Trophoblast cell (in vitro differentiated cells and primary cell): ENCODE results near the gene SMOC1.

Source experiments
- DNase-seq, 2 donors: peaks; one replicate each; pipeline ENCODE4 v3.0.0-alpha.2; 2016
- H2AFZ ChIP-seq: 2 replicates; pipeline ENCODE4 v1.6.1; 2013; ENCODE audit warnings: low read length, moderate library complexity, mild to moderate bottlenecking; ENCODE audit not compliant: insufficient read depth, poor library complexity
- H2AK5ac ChIP-seq: 2 replicates; pipeline ENCODE4 v1.6.1; 2013; ENCODE audit warnings: mild to moderate bottlenecking, low read length
- H2BK120ac ChIP-seq: 2 replicates; pipeline ENCODE4 v1.6.1; 2013; ENCODE audit warnings: low read length, mild to moderate bottlenecking, moderate library complexity; ENCODE audit not compliant: insufficient read depth, poor library complexity
- H2BK12ac ChIP-seq: 2 replicates; pipeline ENCODE4 v1.6.1; 2013; ENCODE audit warnings: mild to moderate bottlenecking, low read length, moderate library complexity
- H2BK5ac ChIP-seq: 2 replicates; pipeline ENCODE4 v1.6.1; 2013; ENCODE audit warnings: low read length, low read depth, moderate library complexity, mild to moderate bottlenecking; ENCODE audit not compliant: poor library complexity
- H3K14ac ChIP-seq: 2 replicates; pipeline ENCODE4 v1.6.1; 2013; ENCODE audit warnings: mild to moderate bottlenecking, low read length
- H3K18ac ChIP-seq: 2 replicates; pipeline ENCODE4 v1.6.1; 2013; ENCODE audit warnings: mild to moderate bottlenecking, low read length
- H3K23ac ChIP-seq: 2 replicates; pipeline ENCODE4 v1.6.1; 2013; ENCODE audit warnings: low read length
- H3K27ac ChIP-seq: 2 replicates; pipeline ENCODE4 v1.5.1; 2013; ENCODE audit warnings: low read depth, mild to moderate bottlenecking, inconsistent platforms, low read length, moderate library complexity
- H3K27me3 ChIP-seq: 2 replicates; pipeline ENCODE4 v1.6.1; 2013; ENCODE audit warnings: inconsistent platforms, mild to moderate bottlenecking, low read length, moderate library complexity; ENCODE audit not compliant: insufficient read depth
- H3K36me3 ChIP-seq, 2 experiments: 1 replicate in 1 of 2; 2 replicates in 1 of 2; pipeline ENCODE4 v1.6.1; 2013; ENCODE audit warnings: low read length in 2 of 2, mild to moderate bottlenecking in 2 of 2, moderate library complexity in 1 of 2; ENCODE audit not compliant: insufficient read depth in 2 of 2, control insufficient read depth in 1 of 2
- H3K4ac ChIP-seq: 2 replicates; pipeline ENCODE4 v1.6.1; 2013; ENCODE audit warnings: low read depth, mild to moderate bottlenecking, low read length, moderate library complexity
- H3K4me1 ChIP-seq, 2 experiments: 1 replicate in 1 of 2; 2 replicates in 1 of 2; pipeline ENCODE4 v1.6.1; 2013; ENCODE audit warnings: low read length in 2 of 2, mild to moderate bottlenecking in 2 of 2, moderate library complexity in 1 of 2; ENCODE audit not compliant: insufficient read depth in 2 of 2, control insufficient read depth in 1 of 2
- H3K4me2 ChIP-seq: 2 replicates; pipeline ENCODE4 v1.6.1; 2013; ENCODE audit warnings: inconsistent platforms, mild to moderate bottlenecking, low read length, moderate library complexity
- H3K4me3 ChIP-seq: 2 replicates; pipeline ENCODE4 v1.5.1; 2013; ENCODE audit warnings: mild to moderate bottlenecking, low read depth, low read length, inconsistent platforms
- H3K79me1 ChIP-seq: one replicate; pipeline ENCODE4 v1.6.1; 2013; ENCODE audit warnings: low read length
- H3K79me2 ChIP-seq: 2 replicates; pipeline ENCODE4 v1.6.1; 2013; ENCODE audit warnings: low read length, mild to moderate bottlenecking; ENCODE audit not compliant: control insufficient read depth, insufficient read depth, poor library complexity
- H3K9ac ChIP-seq: 2 replicates; pipeline ENCODE4 v1.6.1; 2013; ENCODE audit warnings: mild to moderate bottlenecking, low read length
- H3K9me3 ChIP-seq: 2 replicates; pipeline ENCODE4 v1.6.1; 2013; ENCODE audit warnings: low read depth, mild to moderate bottlenecking, control low read depth, inconsistent platforms, low read length; ENCODE audit not compliant: insufficient read depth
- H4K12ac ChIP-seq: 2 replicates; pipeline ENCODE4 v1.6.1; 2013; ENCODE audit warnings: low read depth, mild to moderate bottlenecking, low read length, moderate library complexity
- H4K8ac ChIP-seq: 2 replicates; pipeline ENCODE4 v1.6.1; 2013; ENCODE audit warnings: low read depth, mild to moderate bottlenecking, low read length, moderate library complexity
- H4K91ac ChIP-seq: one replicate; pipeline ENCODE4 v1.6.1; 2013; ENCODE audit warnings: low read depth, mild to moderate bottlenecking, low read length, moderate library complexity
- WGBS: extraction: QIAGEN DNeasy Blood & Tissue Kit; methylation state at CpG from one replicate; pipeline ENCODE4 v1.1.7; 2013; ENCODE audit warnings: missing lambda C conversion rate; ENCODE audit not compliant: insufficient read length, insufficient coverage; ENCODE audit errors: extremely low coverage; 5-methylcytosine and 5-hydroxymethylcytosine counted together

Gene SMOC1

GRCh38 chr14:69917287-69917686, 38.1 kb downstream of the SMOC1 start:
- no peak overlapping the region for H3K4ac ChIP-seq
- no peak overlapping the region for H2BK12ac ChIP-seq
- H3K23ac ChIP-seq: no peak overlapping the region
- H3K4me1 ChIP-seq: no peaks in the 10 kb centered on the region
- H3K9ac ChIP-seq: no peak overlapping the region
- H3K18ac ChIP-seq: no peak overlapping the region
- no peak overlapping the region for H3K4me3 ChIP-seq
- no peak overlapping the region for H3K14ac ChIP-seq
- no peaks in the 10 kb centered on the region for H3K9me3 ChIP-seq
- H3K27ac ChIP-seq: no peak overlapping the region
- no peak overlapping the region for H4K8ac ChIP-seq
- H3K27me3 ChIP-seq: no peaks in the 10 kb centered on the region
- no peaks in the 10 kb centered on the region for H3K79me1 ChIP-seq
- H3K36me3 ChIP-seq: no peaks in the 10 kb centered on the region
- no peak overlapping the region for H2BK120ac ChIP-seq
- no peak overlapping the region for H3K4me2 ChIP-seq
- WGBS: no CpG with 5 or more reads among the region's 9 CpGs
- no peak overlapping the region for H4K91ac ChIP-seq
- H3K79me2 ChIP-seq: no peaks in the 10 kb centered on the region
- no peak overlapping the region for H2AK5ac ChIP-seq
- H2AFZ ChIP-seq: no peak overlapping the region
- no peak for DNase-seq
- no peak overlapping the region for H4K12ac ChIP-seq
- no peak overlapping the region for H2BK5ac ChIP-seq

- H3K18ac ChIP-seq: no peak overlapping the region
- no CpG with 5 or more reads among the region's 1 CpG for WGBS
Observed at GRCh38 chr14:69919815-69920214, 40.6 kb downstream of the SMOC1 start.

GRCh38 chr14:69921052-69921451, 41.8 kb downstream of the SMOC1 start:
- no peak overlapping the region for H3K27ac ChIP-seq
- no peaks in the 10 kb centered on the region for H3K4me1 ChIP-seq
- no peak overlapping the region for H3K4me2 ChIP-seq
- H2BK12ac ChIP-seq: no peak overlapping the region
- no peaks in the 10 kb centered on the region for H3K27me3 ChIP-seq
- no peak overlapping the region for H3K4me3 ChIP-seq
- no peaks in the 10 kb centered on the region for H3K79me1 ChIP-seq
- no peak overlapping the region for H2BK120ac ChIP-seq
- H3K9me3 ChIP-seq: no peaks in the 10 kb centered on the region
- no peak for DNase-seq
- H3K18ac ChIP-seq: no peak overlapping the region
- no peak overlapping the region for H3K4ac ChIP-seq
- no peak overlapping the region for H2BK5ac ChIP-seq
- H3K23ac ChIP-seq: no peak overlapping the region
- no peak overlapping the region for H4K12ac ChIP-seq
- H2AK5ac ChIP-seq: no peak overlapping the region
- H3K79me2 ChIP-seq: no peaks in the 10 kb centered on the region
- no peaks in the 10 kb centered on the region for H3K36me3 ChIP-seq
- H4K91ac ChIP-seq: no peak overlapping the region
- WGBS: no CpG with 5 or more reads among the region's 9 CpGs
- no peak overlapping the region for H2AFZ ChIP-seq
- no peak overlapping the region for H4K8ac ChIP-seq
- H3K9ac ChIP-seq: no peak overlapping the region
- H3K14ac ChIP-seq: no peak overlapping the region

More at GRCh38 chr14:69919815-69920214, 40.6 kb downstream of the SMOC1 start:
- H2BK120ac ChIP-seq: no peak overlapping the region
- no peak overlapping the region for H3K4ac ChIP-seq
- H4K8ac ChIP-seq: no peak overlapping the region
- H3K23ac ChIP-seq: no peak overlapping the region
- no peak overlapping the region for H2AFZ ChIP-seq
- no peak overlapping the region for H3K4me3 ChIP-seq
- no peak overlapping the region for H3K27ac ChIP-seq
- no peak overlapping the region for H3K9ac ChIP-seq
- no peak overlapping the region for H2AK5ac ChIP-seq
- H2BK5ac ChIP-seq: no peak overlapping the region
- H2BK12ac ChIP-seq: no peak overlapping the region
- no peaks in the 10 kb centered on the region for H3K79me1 ChIP-seq
- no peaks in the 10 kb centered on the region for H3K36me3 ChIP-seq
- H3K27me3 ChIP-seq: no peaks in the 10 kb centered on the region
- no peak for DNase-seq
- H4K12ac ChIP-seq: no peak overlapping the region
- H3K4me1 ChIP-seq: no peaks in the 10 kb centered on the region
- no peaks in the 10 kb centered on the region for H3K9me3 ChIP-seq
- H3K4me2 ChIP-seq: no peak overlapping the region
- no peak overlapping the region for H4K91ac ChIP-seq
- no peak overlapping the region for H3K14ac ChIP-seq
- no peaks in the 10 kb centered on the region for H3K79me2 ChIP-seq

- no peak overlapping the region for H4K8ac ChIP-seq
- H3K9me3 ChIP-seq: no peaks in the 10 kb centered on the region
- no peaks in the 10 kb centered on the region for H3K79me2 ChIP-seq
- no peak overlapping the region for H3K27ac ChIP-seq
- no peak overlapping the region for H3K4me3 ChIP-seq
- DNase-seq: no peak
- no peaks in the 10 kb centered on the region for H3K79me1 ChIP-seq
- no peaks in the 10 kb centered on the region for H3K4me1 ChIP-seq
- no peaks in the 10 kb centered on the region for H3K27me3 ChIP-seq
- WGBS: no CpG with 5 or more reads among the region's 6 CpGs
- no peak overlapping the region for H3K9ac ChIP-seq
- H3K23ac ChIP-seq: no peak overlapping the region
- no peak overlapping the region for H3K14ac ChIP-seq
- no peak overlapping the region for H2BK5ac ChIP-seq
- H2AK5ac ChIP-seq: no peak overlapping the region
- no peak overlapping the region for H4K12ac ChIP-seq
- H2BK120ac ChIP-seq: no peak overlapping the region
- no peak overlapping the region for H3K18ac ChIP-seq
- no peak overlapping the region for H3K4me2 ChIP-seq
- H3K4ac ChIP-seq: no peak overlapping the region
- no peak overlapping the region for H2AFZ ChIP-seq
- H3K36me3 ChIP-seq: no peaks in the 10 kb centered on the region
- H2BK12ac ChIP-seq: no peak overlapping the region
- H4K91ac ChIP-seq: no peak overlapping the region
Observed at GRCh38 chr14:69922198-69922597, 43.0 kb downstream of the SMOC1 start.
